Limb (tissue), 2 donors: Measurements from ENCODE around the gene GGNBP2.

Experiments
- DNase-seq, 2 donors: peaks; one replicate each; pipeline ENCODE4 v3.0.0-alpha.2; 2016; ENCODE audit errors: extremely low spot score in 2 of 2

Gene GGNBP2

DNA sequence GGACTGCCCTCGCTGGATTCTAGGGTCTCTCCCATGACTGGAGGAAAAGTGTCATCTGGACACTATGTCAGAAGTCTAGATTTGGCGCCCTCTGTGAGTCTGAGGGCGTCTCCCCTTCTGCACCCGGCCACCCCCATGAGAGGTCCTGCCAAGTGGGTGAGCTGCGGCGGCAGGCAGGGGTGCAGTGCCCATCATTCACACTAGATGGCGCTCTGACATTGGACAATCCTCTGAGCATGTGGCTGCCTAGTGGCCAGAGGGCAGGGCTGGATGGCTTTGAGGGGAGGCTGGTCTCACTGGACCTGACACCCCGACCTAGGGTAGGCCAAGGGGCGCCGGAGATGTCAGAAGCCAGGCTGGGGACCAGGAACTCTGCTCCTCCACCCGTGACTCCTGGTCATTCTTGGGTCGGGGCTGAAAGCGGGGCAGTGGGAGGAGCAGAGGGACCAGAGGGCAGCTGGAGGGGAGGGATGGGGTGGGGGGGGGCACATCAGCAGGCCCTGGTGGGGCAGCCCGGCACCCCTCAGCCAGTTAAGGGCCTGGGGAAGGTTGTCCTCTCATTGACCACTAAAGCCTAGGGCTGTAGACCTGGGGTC is 84.6 kb downstream of the GGNBP2 start:
- DNase-seq, result peak; percentile 44 to 89

DNA sequence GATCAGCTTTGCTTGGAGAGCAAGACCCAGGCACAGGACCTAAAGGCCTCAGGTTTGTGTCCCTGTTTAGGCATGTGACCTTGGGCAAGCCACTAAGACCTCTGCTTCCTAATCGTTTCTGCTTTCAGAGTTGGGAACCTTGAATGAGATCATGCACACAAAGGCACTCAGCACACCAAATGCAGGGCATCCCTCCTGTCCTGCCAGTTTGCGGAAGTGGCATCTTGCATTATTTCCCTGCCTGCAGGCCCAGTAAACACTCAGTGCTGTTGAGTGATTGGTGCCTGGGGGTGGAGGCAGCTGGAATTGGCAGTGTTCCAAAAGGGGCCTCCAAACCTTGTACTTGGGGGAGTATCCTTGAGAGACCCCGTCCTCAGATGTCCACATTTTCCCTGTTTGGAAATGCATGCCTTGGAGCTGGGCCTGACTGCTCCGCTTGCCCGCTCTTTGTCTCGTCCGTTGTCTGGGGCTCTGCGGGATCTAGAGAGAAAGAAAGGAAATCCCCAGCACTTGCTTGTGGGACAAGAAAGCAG is 85.3 kb downstream of the GGNBP2 start:
- no peak for DNase-seq

DNA sequence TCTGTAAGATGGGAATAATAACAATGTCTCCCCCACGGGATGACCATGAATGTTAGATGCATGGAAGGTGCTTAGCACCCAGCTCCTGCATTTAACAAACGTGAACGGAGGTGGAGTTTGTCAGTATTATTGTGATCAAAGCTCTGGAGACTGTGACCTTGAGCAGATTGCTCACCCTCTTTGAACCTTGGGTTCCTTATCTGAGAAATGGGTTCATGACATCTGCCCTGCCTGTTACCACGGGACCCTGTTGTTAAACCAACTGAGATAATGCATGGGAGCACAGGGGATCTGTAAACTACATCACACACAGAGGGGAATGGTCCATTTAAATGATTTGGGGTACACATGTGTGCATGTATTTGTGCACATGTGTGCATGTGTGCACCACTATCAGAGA is 86.3 kb downstream of the GGNBP2 start:
- no peak for DNase-seq

DNA sequence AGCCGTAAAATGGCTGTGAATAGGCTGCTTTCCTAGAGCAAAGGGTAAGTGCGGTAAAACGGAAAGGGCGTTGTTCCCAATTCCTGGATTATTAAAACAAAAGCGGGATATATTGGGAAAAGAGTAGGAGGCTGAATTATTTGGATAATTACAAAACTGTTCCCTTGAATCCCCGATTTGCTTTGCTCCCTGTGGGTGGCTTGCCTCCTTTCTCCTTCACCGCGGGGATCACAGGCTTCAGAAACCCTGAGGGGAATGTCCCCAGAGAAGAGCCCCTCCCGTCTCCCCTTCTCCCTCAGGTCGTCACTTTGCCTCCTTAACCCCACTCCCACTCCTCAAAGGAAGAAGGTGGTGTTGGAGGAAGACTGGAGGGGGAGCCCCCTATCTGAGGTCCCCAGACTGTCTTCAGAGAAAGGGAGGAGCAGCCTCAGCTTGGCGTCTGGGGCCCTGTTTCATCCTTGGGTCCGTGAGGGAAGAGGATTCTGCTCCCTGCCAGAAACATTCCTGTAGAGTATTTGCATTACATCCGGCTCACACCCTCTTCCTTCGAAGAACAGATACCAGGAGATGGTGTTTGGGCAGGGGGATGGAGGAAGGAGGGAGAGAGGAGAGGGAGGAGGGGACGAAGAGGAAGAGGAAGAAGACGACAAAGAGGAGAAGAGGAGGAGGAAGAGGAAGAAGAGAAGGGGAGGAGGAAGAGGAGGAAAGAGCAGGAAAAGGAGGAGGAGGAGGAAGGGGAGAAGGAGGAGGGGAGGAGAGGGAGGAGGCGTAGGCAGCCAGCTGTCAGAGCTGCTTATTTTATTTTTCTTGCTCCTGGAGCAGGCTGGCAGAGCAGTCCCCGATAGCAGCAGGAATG is 88.4 kb downstream of the GGNBP2 start:
- DNase-seq, result no peak
